ENCODE measurements around the gene CD79A.
"Not testable (repeated sequence)": the region's sequence is repeated elsewhere in the genome, so short reads cannot be mapped to it uniquely, and the experiment has no call there.

Gene CD79A

GRCh38 chr19:41863209-41863931 is 13.7 kb upstream of the CD79A start:
- DNase-seq (ENCODE audit: low spot score) = no peak

GRCh38 chr19:41864374-41864773 is 12.7 kb upstream of the CD79A start:
- DNase-seq (ENCODE audit: low spot score) = no peak

GRCh38 chr19:41866284-41866683 is 10.8 kb upstream of the CD79A start:
- no peak for DNase-seq (ENCODE audit: low spot score)

- no peak for DNase-seq (ENCODE audit: low spot score)
These were observed 8.7 kb upstream of the CD79A start for GRCh38 chr19:41868120-41868988.

GRCh38 chr19:41868989-41869300 is 8.1 kb upstream of the CD79A start:
- no peak for DNase-seq (ENCODE audit: low spot score)

GRCh38 chr19:41869374-41869955 is 7.6 kb upstream of the CD79A start:
- DNase-seq (ENCODE audit: low spot score) = no peak

GRCh38 chr19:41870401-41870873 is 6.6 kb upstream of the CD79A start:
- no peak for DNase-seq (ENCODE audit: low spot score)

- DNase-seq (ENCODE audit: low spot score) = no peak
These were observed 5.3 kb upstream of the CD79A start for GRCh38 chr19:41871573-41872383.

GRCh38 chr19:41872384-41872774 is 4.7 kb upstream of the CD79A start:
- no peak for DNase-seq (ENCODE audit: low spot score)

GRCh38 chr19:41872775-41873647 is 4.1 kb upstream of the CD79A start:
- DNase-seq (ENCODE audit: low spot score) = peak; percentile 74

GRCh38 chr19:41875973-41876372 is 1.1 kb upstream of the CD79A start:
- DNase-seq (ENCODE audit: low spot score) = not testable (repeated sequence)

GRCh38 chr19:41877916-41878905 is 1.1 kb downstream of the CD79A start:
- no peak for DNase-seq (ENCODE audit: low spot score)

GRCh38 chr19:41879080-41879479 is 2.0 kb downstream of the CD79A start:
- DNase-seq (ENCODE audit: low spot score) = no peak

GRCh38 chr19:41879670-41880328 is 2.7 kb downstream of the CD79A start:
- DNase-seq (ENCODE audit: low spot score) = no peak

- no peak for DNase-seq (ENCODE audit: low spot score)
These were observed 3.2 kb downstream of the CD79A start for GRCh38 chr19:41880329-41880708.

- DNase-seq (ENCODE audit: low spot score) = peak; percentile 83
These were observed 5.7 kb downstream of the CD79A start, which contains the start of gene ARHGEF1 for GRCh38 chr19:41882568-41883462. Gene ARHGEF1, plus strand, starts transcription at chr19:41883184. Its CDS starts 4,899 bp downstream, at chr19:41888083.

GRCh38 chr19:41883463-41883820 is 6.4 kb downstream of the CD79A start:
- DNase-seq (ENCODE audit: low spot score) = no peak

Measured in iPS-NIHi11 (cell line).